HepG2 (cell line): Measurements from ENCODE around the gene ADI1. TPM values are rescaled to one million over a fixed set of nuclear protein-coding genes. Genes with fewer than 3 reads are reported as not detected.

Experiments
- ATAC-seq: fragments of 200-7000 bp; cut with Tn5 transposase; 3 replicates; pipeline ENCODE4 v1.9.1; 2020; ENCODE audit warnings: mild to moderate bottlenecking, moderate library complexity
- BruUV-seq: library from RNA; stranded (reverse); fragments of 400-500 nt; replicated peaks from 2 replicates; lab custom pipeline; 2021; lab: Mats Ljungman, UMichigan
- CTCF ChIA-PET: fragments of 300-600 bp; formaldehyde crosslinking; extraction: SDS; loops from one replicate; lab custom pipeline; 2021; ENCODE audit warnings: low total read pairs, inconsistent platforms, low intra/inter-chr PET ratio; lab: Yijun Ruan, JAX
- POLR2A ChIA-PET: fragments of 350-600 bp; sonication (Branson Sonifier 250); formaldehyde crosslinking; loops from one replicate; lab custom pipeline; 2020; ENCODE audit warnings: antibody characterized with exemption, inconsistent platforms; lab: Yijun Ruan, JAX
- DNase-seq: peaks from one replicate; pipeline ENCODE4 v3.0.0-alpha.2; 2015; ENCODE audit warnings: low spot score
- FAIRE-seq: peaks from 3 replicates; lab custom pipeline; 2011; peaks lifted over from hg19 to GRCh38; lab: Jason Lieb, UNC
- H2AFZ ChIP-seq: one replicate; pipeline ENCODE4 v1.6.1; 2011; ENCODE audit warnings: low read length, inconsistent platforms
- H3K27ac ChIP-seq: fragments of 300-600 bp; 3 replicates; pipeline ENCODE4 v1.8.0; 2011; ENCODE audit warnings: mixed run types, mild to moderate bottlenecking, mixed read lengths, low read length, inconsistent platforms; ENCODE audit not compliant: insufficient read depth; ENCODE audit errors: extremely low read length
- H3K27me3 ChIP-seq, 2 experiments: fragments of 200-600 bp in 1 of 2; 2 replicates in 1 of 2; 3 replicates in 1 of 2; pipeline versions ENCODE4 v1.6.0 to v1.8.0; 2011; ENCODE audit warnings: low read length in 2 of 2, mild to moderate bottlenecking in 2 of 2, moderate library complexity in 2 of 2, inconsistent platforms in 1 of 2; ENCODE audit not compliant: insufficient read depth in 2 of 2, control insufficient read depth in 1 of 2
- H3K36me3 ChIP-seq, 2 experiments: fragments of 200-600 bp in 1 of 2; replicated peaks in 1 of 2; 2 replicates in 1 of 2; 3 replicates in 1 of 2; pipeline versions ENCODE4 v1.5.1 to v1.8.0; 2011; ENCODE audit warnings: low read length in 2 of 2, inconsistent platforms in 1 of 2; ENCODE audit not compliant: insufficient read depth in 2 of 2, control insufficient read depth in 1 of 2
- H3K4me1 ChIP-seq: 2 replicates; pipeline ENCODE4 v1.5.1; 2012; ENCODE audit warnings: low read length, inconsistent platforms; ENCODE audit not compliant: insufficient read depth
- H3K4me2 ChIP-seq: 2 replicates; pipeline ENCODE4 v1.6.0; 2011; ENCODE audit warnings: low read depth, low read length, inconsistent platforms
- H3K4me3 ChIP-seq, 3 experiments: fragments of 200-600 bp in 1 of 3; sonication (generic), shearing (Covaris generic) in 1 of 3; replicated peaks in 1 of 3; 2 replicates each; pipeline ENCODE4 v1.5.1; 2011 to 2016; ENCODE audit warnings: low read length in 3 of 3, inconsistent platforms in 2 of 3, low read depth in 2 of 3, mild to moderate bottlenecking in 2 of 3, control low read depth in 1 of 3, mixed read lengths in 1 of 3; ENCODE audit not compliant: insufficient read depth in 1 of 3
- H3K79me2 ChIP-seq: one replicate; pipeline ENCODE4 v1.6.1; 2011; ENCODE audit warnings: low read length, inconsistent platforms; ENCODE audit not compliant: insufficient read depth
- H3K9ac ChIP-seq: 2 replicates; pipeline ENCODE4 v1.6.0; 2011; ENCODE audit warnings: mild to moderate bottlenecking, low read depth, low read length, inconsistent platforms; ENCODE audit not compliant: insufficient read depth
- H3K9me3 ChIP-seq: 2 replicates; pipeline ENCODE4 v1.5.1; 2012; ENCODE audit warnings: mild to moderate bottlenecking, low read length
- H4K20me1 ChIP-seq: 2 replicates; pipeline ENCODE4 v1.6.0; 2011; ENCODE audit warnings: inconsistent platforms, mild to moderate bottlenecking, low read length, moderate library complexity; ENCODE audit not compliant: insufficient read depth
- NRL ChIP-seq: sonication (generic); formaldehyde crosslinking; IDR thresholded peaks from 2 replicates; pipeline ENCODE4 v1.5.0; 2020; ENCODE audit warnings: missing genetic modification reagents, mild to moderate bottlenecking, moderate library complexity, borderline replicate concordance
- RBM22 ChIP-seq: fragments of 200-400 bp; formaldehyde crosslinking; optimal IDR thresholded peaks from 2 replicates; pipeline ENCODE3; 2017; ENCODE audit warnings: mild to moderate bottlenecking, low read length, moderate library complexity
- ZFP82 ChIP-seq: sonication (generic); formaldehyde crosslinking; IDR thresholded peaks from 2 replicates; pipeline ENCODE4 v1.5.1; 2020; ENCODE audit warnings: mild to moderate bottlenecking, missing genetic modification reagents, borderline replicate concordance
- ZMYM3 ChIP-seq: sonication (generic); formaldehyde crosslinking; IDR thresholded peaks from 2 replicates; pipeline ENCODE4 v1.5.1; 2020; ENCODE audit warnings: mild to moderate bottlenecking, missing genetic modification reagents
- WGBS: methylation state at CpG from one replicate; pipeline ENCODE4 v1.1.6; 2017; ENCODE audit warnings: low lambda C conversion rate; 5-methylcytosine and 5-hydroxymethylcytosine counted together
- in situ Hi-C: cut with HindIII; loops from 2 replicates; pipeline ENCODE4 v1.10.0; 2017; ENCODE audit warnings: low pct_unique_long_range_greater_than_20kb; ENCODE audit not compliant: extremely low pct_ligation_motif_present
- intact Hi-C: fragments of 100-400 bp; cut with micrococcal nuclease; formaldehyde crosslinking; loops from one replicate; pipeline ENCODE4 v1.10.0; 2022; ENCODE audit not compliant: unreplicated experiment
- polyA plus RNA-seq, 8 experiments: library from polyadenylated mRNA; depleted of rRNA in 3 of 8; stranded (reverse) in 7 of 8; unstranded in 1 of 8; fragments of >200 nt; fragmentation: Illumina TruSeq in 4 of 8; extraction: Trizol in 4 of 8; gene quantifications; 2 replicates each; pipeline versions ENCODE4 v1.2.1 to v1.2.3, GENCODE V29; 2011 to 2016; ENCODE audit warnings: low read depth in 4 of 8, missing spikeins in 1 of 8, mixed read lengths in 1 of 8; ENCODE audit not compliant: insufficient read depth in 1 of 8
- total RNA-seq, 5 experiments: library from RNA; depleted of rRNA; stranded (reverse); fragments of >200 nt; fragmentation: Illumina TruSeq; extraction: Trizol; gene quantifications; 2 replicates each; pipeline ENCODE4 v1.2.3, GENCODE V29; 2016; ENCODE audit warnings: low read depth in 1 of 5
- TF ChIP-seq, protein P1 (sequence below): sonication (generic); formaldehyde crosslinking; IDR thresholded peaks from 2 replicates; pipeline ENCODE4 v1.4.0; 2020; ENCODE audit warnings: missing genetic modification reagents

ADI1 gene
- total and polyA plus RNA-seq, 2 of the 13 experiments (the other 11 are each of a cell fraction or from before 2014, with no cell fraction given) = 28.7 to 123 TPM

DNA sequence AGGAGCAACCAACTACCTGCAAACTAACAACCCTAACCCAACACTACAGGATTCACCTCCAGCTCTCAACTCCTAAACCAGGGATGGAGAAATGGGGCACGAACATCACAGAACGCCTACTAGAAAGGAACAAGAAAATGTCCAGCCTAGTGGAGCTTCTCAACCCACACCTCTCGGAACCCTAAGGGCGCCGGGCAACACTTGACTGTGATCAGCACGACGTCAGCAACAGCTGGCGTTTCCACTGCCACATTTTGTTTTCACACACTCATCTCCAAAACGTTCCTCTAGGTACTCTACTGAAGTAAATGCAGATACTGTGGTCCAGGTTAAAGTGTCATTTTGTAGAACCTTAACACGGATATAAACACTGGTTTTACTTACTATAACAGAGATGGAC, 34.6 kb upstream of the ADI1 start:
- H3K4me3 ChIP-seq = no peak overlapping the region
- H3K9ac ChIP-seq = no peak overlapping the region
- in situ Hi-C loops (no loop called here), intact Hi-C loops (no loop called here)
- WGBS = 95% methylated on average over 10 of the region's 10 CpGs
- no peaks in the 10 kb centered on the region for H3K9me3 ChIP-seq
- no peak overlapping the region for H2AFZ ChIP-seq
- peaks cover 34% of the 10 kb centered on the region for H3K79me2 ChIP-seq
- ATAC-seq (no peak), FAIRE-seq (no peak), DNase-seq (no peak)
- no peaks in the 10 kb centered on the region for H4K20me1 ChIP-seq
- H3K4me1 ChIP-seq = peaks cover 15% of the 10 kb centered on the region
- no peak overlapping the region for H3K4me2 ChIP-seq
- no peaks in the 10 kb centered on the region; a peak in 1 of 5 replicates for H3K27me3 ChIP-seq
- no peak overlapping the region for H3K27ac ChIP-seq
- peak; percentile 52 for TF ChIP-seq RBM22
- TF ChIP-seq ZFP82 (CRISPR knock-in tag) = no peak
- ChIA-PET CTCF (no interaction called here), POLR2A (interaction anchor here (0.9 to 1.7 kb wide), 4 partner anchors 16 to 30 kb away, joined by 3 to 5 read pairs (median 3); no protein-coding TSS in a partner anchor)
- peaks cover 36 to 68% of the 10 kb centered on the region in 2 experiments for H3K36me3 ChIP-seq
- no TSS peak for BruUV-seq

DNA sequence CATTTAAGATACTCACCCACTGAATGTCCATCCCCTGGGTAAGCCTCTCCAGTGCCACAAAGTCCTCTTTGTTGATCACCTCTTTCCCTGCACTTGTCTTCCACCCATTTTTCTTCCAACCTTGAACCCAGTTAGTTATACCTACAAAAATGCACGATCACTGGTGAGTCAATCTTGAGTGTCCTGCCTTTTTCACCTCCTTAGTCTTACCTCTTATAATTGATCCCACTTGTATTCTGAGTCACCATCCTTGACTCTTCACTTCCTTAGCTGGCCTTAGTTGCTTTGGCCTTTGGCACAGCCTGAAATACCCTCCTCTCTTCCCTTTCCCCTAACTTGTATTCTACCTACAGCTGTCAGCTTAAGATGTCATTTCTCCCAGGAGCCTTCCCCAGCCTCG, 28.6 kb upstream of the ADI1 start:
- 95% methylated on average over 2 of the region's 2 CpGs for WGBS
- Histone ChIP-seq H2AFZ (no peak overlapping the region), H3K9ac (no peak overlapping the region), H4K20me1 (no peaks in the 10 kb centered on the region), H3K36me3 (peaks cover 53 to 90% of the 10 kb centered on the region in 2 experiments), H3K4me1 (no peaks in the 10 kb centered on the region), H3K27ac (no peak overlapping the region), H3K4me2 (no peak overlapping the region), H3K79me2 (peaks cover 2% of the 10 kb centered on the region), H3K27me3 (no peaks in the 10 kb centered on the region), H3K4me3 (no peak overlapping the region), H3K9me3 (no peaks in the 10 kb centered on the region)
- CTCF ChIA-PET = no interaction called here
- intact Hi-C loops (no loop called here), in situ Hi-C loops (no loop called here)
- TF ChIP-seq NRL (CRISPR knock-in tag) (no peak), ZMYM3 (CRISPR knock-in tag) (peak; percentile 76)
- TF ChIP-seq, protein P1, sequence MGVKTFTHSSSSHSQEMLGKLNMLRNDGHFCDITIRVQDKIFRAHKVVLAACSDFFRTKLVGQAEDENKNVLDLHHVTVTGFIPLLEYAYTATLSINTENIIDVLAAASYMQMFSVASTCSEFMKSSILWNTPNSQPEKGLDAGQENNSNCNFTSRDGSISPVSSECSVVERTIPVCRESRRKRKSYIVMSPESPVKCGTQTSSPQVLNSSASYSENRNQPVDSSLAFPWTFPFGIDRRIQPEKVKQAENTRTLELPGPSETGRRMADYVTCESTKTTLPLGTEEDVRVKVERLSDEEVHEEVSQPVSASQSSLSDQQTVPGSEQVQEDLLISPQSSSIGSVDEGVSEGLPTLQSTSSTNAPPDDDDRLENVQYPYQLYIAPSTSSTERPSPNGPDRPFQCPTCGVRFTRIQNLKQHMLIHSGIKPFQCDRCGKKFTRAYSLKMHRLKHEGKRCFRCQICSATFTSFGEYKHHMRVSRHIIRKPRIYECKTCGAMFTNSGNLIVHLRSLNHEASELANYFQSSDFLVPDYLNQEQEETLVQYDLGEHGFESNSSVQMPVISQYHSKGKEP (CRISPR knock-in tag) = no peak
- POLR2A ChIA-PET = interaction anchor here (0.7 kb wide), 1 partner anchor 11 kb away, joined by 3 read pairs; no protein-coding TSS in a partner anchor
- FAIRE-seq (no peak), ATAC-seq (no peak), DNase-seq (no peak)
- BruUV-seq = no TSS peak
